Colonic mucosa (tissue), 4 donors: Measurements from ENCODE around the gene ATP1B1. TPM values are rescaled to one million over a fixed set of nuclear protein-coding genes. Genes with fewer than 3 reads are reported as not detected.

Source experiments
- DNase-seq: peaks from one replicate; pipeline ENCODE4 v3.0.0-alpha.2; 2020
- H3K27ac ChIP-seq: fragments of 200-600 bp; one replicate; pipeline ENCODE4 v1.8.0; 2021
- H3K27me3 ChIP-seq: fragments of 200-600 bp; one replicate; pipeline ENCODE4 v1.8.0; 2021
- H3K36me3 ChIP-seq: fragments of 200-600 bp; one replicate; pipeline ENCODE4 v1.8.0; 2021
- H3K4me1 ChIP-seq: fragments of 200-600 bp; one replicate; pipeline ENCODE4 v1.8.0; 2021; ENCODE audit warnings: mild to moderate bottlenecking
- H3K4me3 ChIP-seq: fragments of 200-600 bp; one replicate; pipeline ENCODE4 v1.8.0; 2021
- H3K9ac ChIP-seq, 2 donors: one replicate each; pipeline ENCODE4 v1.7.0; 2013; ENCODE audit warnings: control low read depth in 2 of 2, low read depth in 2 of 2, low read length in 2 of 2
- H3K9me3 ChIP-seq: fragments of 200-600 bp; one replicate; pipeline ENCODE4 v1.8.0; 2021
- CTCF ChIP-seq: fragments of 200-600 bp; IDR thresholded peaks from one replicate; pipeline ENCODE4 v1.8.0; 2022; ENCODE audit warnings: antibody characterized with exemption, mild to moderate bottlenecking
- intact Hi-C: fragments of 100-400 bp; cut with DNase I; formaldehyde crosslinking; loops from one replicate; pipeline ENCODE4 v1.14.1; 2022
- total RNA-seq, 2 donors: library from RNA; stranded (reverse); fragmentation: NEBNext Ultra II Directional in 1 of 2; extraction: Animal tissue kit (Norgen Biotek cat#: 25700) in 1 of 2; gene quantifications; one replicate each; pipeline ENCODE4 v1.2.1, GENCODE V29; 2021
- donor health status: healthy.
- donor health status: DM: no; HTN: no; CAD: no.
- donor health status: DM: no; HTN: no; CAD: no.

The ATP1B1 gene
- total RNA-seq, 2 donors from 2014 or later, result 378 to 678 TPM

DNA sequence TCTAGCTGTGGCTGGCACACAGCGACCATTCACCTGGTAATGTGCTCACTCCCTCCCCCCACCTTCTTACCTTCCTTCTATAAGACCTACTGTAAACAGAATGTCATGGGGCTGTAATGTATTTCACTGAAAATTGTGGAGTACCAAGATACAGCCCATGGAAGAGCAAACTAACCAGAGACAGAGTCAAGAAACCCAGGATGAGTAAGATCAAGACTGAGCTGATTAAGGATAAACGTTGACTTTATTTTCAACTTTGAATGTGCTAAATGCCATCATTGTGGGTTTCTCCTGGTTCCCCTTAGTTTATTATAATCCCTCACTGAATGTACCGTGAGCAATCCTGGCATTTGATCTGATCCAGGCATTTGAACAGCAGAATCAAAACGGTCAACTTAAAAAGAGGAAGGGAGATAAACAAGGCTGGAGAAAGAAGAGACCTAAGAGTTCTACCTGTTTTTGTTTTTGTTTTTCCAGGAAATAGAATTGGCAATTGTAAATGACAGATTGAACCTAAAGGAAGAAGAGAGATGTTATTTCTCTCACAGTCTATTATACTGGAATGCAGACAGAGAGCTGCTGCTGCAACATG, 16.1 kb upstream of the ATP1B1 start:
- no peak overlapping the region for H3K9ac ChIP-seq
- no peaks in the 10 kb centered on the region for H3K27me3 ChIP-seq
- H3K36me3 ChIP-seq, result no peaks in the 10 kb centered on the region
- no peaks in the 10 kb centered on the region for H3K9me3 ChIP-seq
- intact Hi-C loops, result no loop called here
- H3K4me3 ChIP-seq, result no peak overlapping the region
- TF ChIP-seq CTCF, result no peak
- H3K4me1 ChIP-seq, result peaks cover 6% of the 10 kb centered on the region
- H3K27ac ChIP-seq, result no peak overlapping the region
- no peak for DNase-seq

- Histone ChIP-seq H3K9ac (no peak overlapping the region), H3K36me3 (no peaks in the 10 kb centered on the region), H3K27me3 (no peaks in the 10 kb centered on the region), H3K9me3 (no peaks in the 10 kb centered on the region), H3K4me1 (peaks cover 6% of the 10 kb centered on the region), H3K27ac (no peak overlapping the region), H3K4me3 (no peak overlapping the region)
- DNase-seq, result no peak
- intact Hi-C loops, result no loop called here
- no peak for TF ChIP-seq CTCF
These were observed 15.6 kb upstream of the ATP1B1 start for GRCh38 chr1:169090900-169091311.

DNA sequence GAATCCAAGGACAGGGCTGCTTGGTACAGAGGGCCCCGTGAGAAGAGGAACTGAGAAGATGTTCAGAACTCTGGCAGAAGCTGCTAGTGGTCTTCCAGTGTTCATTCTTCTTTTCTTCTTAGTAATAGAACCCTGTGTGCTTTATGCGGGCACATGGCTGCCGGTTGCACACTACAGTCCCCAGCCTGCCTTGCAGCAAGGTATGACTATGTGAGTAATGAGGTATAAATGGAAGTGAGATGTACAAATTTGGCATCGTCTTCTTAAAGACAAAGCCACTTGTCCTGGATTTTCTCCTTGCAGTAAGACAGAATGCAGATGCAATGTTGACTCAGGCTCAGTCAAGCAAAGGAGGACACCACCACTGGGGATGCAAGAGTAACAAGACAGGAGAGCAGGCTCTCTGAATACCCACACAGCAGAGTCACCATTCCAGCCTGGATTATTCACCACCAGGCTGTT, 15.0 kb upstream of the ATP1B1 start:
- H3K9ac ChIP-seq, result no peak overlapping the region

GRCh38 chr1:169092399-169092798, 14.1 kb upstream of the ATP1B1 start:
- no peaks in the 10 kb centered on the region for H3K9me3 ChIP-seq
- H3K36me3 ChIP-seq, result no peaks in the 10 kb centered on the region
- no peak overlapping the region for H3K9ac ChIP-seq
- no peak overlapping the region for H3K4me3 ChIP-seq
- no peaks in the 10 kb centered on the region for H3K27me3 ChIP-seq
- intact Hi-C loops, result no loop called here
- peaks cover 6% of the 10 kb centered on the region for H3K4me1 ChIP-seq
- TF ChIP-seq CTCF, result no peak
- DNase-seq, result no peak
- H3K27ac ChIP-seq, result no peak overlapping the region

More for the DNA sequence above, 15.0 kb upstream of the ATP1B1 start:
- TF ChIP-seq CTCF, result no peak
- Histone ChIP-seq H3K9me3 (no peaks in the 10 kb centered on the region), H3K27ac (no peak overlapping the region), H3K27me3 (no peaks in the 10 kb centered on the region), H3K4me1 (peaks cover 6% of the 10 kb centered on the region), H3K36me3 (no peaks in the 10 kb centered on the region), H3K4me3 (no peak overlapping the region)
- intact Hi-C loops, result no loop called here
- no peak for DNase-seq

DNA sequence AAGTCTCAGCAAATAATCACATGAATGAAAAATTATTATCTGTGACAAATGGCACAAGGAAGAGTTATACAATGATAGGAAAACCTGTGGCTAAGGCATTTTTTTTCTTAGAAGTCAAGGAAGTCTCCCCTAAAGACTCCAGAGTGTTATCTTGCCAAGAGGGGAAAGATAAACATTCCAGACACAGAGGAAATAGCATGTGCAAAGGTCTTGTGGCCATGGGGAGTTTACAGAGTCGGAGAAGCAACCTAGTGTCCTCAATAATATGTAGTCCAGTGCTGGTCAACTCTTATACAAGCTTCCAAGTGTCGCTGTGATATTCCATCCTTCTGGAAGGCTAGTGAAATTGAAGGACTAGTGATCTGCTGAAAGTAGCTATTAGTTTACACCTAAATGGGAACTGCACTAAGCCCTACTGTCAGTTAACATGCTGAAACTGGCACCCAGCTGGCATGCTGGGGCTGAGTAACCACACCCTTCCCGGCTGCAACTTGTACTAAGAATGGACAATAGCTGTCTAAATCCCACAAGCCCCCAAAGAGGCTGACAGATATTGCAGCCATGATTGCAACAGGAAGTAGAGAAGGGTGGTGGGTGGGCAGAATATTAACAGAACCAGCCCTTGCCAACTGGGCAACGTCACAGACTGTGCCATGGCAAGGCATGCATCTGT, 11.5 kb upstream of the ATP1B1 start:
- H3K36me3 ChIP-seq, result no peaks in the 10 kb centered on the region
- peak; percentile 53 for DNase-seq
- H3K4me3 ChIP-seq, result no peak overlapping the region
- peak overlapping the region; percentile 15 for H3K27ac ChIP-seq
- H3K4me1 ChIP-seq, result peaks cover 6% of the 10 kb centered on the region
- TF ChIP-seq CTCF, result no peak
- no peak overlapping the region for H3K9ac ChIP-seq
- H3K9me3 ChIP-seq, result no peaks in the 10 kb centered on the region
- no peaks in the 10 kb centered on the region for H3K27me3 ChIP-seq
- intact Hi-C loops, result no loop called here
